Measurements from ENCODE around the gene SNTG2.
"Not testable (repeated sequence)": the region's sequence is repeated elsewhere in the genome, so short reads cannot be mapped to it uniquely, and the experiment has no call there.

SNTG2 gene

GRCh38 chr2:1060372-1060771 lies 109.7 kb downstream of the SNTG2 start:
- no peak for DNase-seq

GRCh38 chr2:1060987-1061386 lies 110.3 kb downstream of the SNTG2 start:
- DNase-seq, result no peak

- no peak for DNase-seq
These were observed 117.6 kb downstream of the SNTG2 start for GRCh38 chr2:1068241-1068640.

- DNase-seq, result no peak
These were observed 118.2 kb downstream of the SNTG2 start for GRCh38 chr2:1068822-1069221.

- no peak for DNase-seq
These were observed 119.2 kb downstream of the SNTG2 start for GRCh38 chr2:1069847-1070246.

GRCh38 chr2:1070601-1071000 lies 120.0 kb downstream of the SNTG2 start:
- no peak for DNase-seq

- no peak for DNase-seq
These were observed 121.0 kb downstream of the SNTG2 start for GRCh38 chr2:1071650-1072049.

- no peak for DNase-seq
These were observed 121.6 kb downstream of the SNTG2 start for GRCh38 chr2:1072250-1072649.

- DNase-seq, result no peak
These were observed 127.3 kb downstream of the SNTG2 start for GRCh38 chr2:1077911-1078310.

- DNase-seq, result no peak
These were observed 127.7 kb downstream of the SNTG2 start for GRCh38 chr2:1078326-1078725.

- DNase-seq, result no peak
These were observed 129.5 kb downstream of the SNTG2 start for GRCh38 chr2:1079873-1080799.

- no peak for DNase-seq
These were observed 131.0 kb downstream of the SNTG2 start for GRCh38 chr2:1081451-1082225.

- DNase-seq, result no peak
These were observed 132.0 kb downstream of the SNTG2 start for GRCh38 chr2:1082456-1083205.

GRCh38 chr2:1088192-1088860 lies 137.7 kb downstream of the SNTG2 start:
- DNase-seq, result no peak

- no peak for DNase-seq
These were observed 138.3 kb downstream of the SNTG2 start for GRCh38 chr2:1088940-1089339.

GRCh38 chr2:1091895-1092585 lies 141.4 kb downstream of the SNTG2 start:
- no peak for DNase-seq

GRCh38 chr2:1093668-1094067 lies 143.0 kb downstream of the SNTG2 start:
- DNase-seq, result not testable (repeated sequence)

- no peak for DNase-seq
These were observed 146.5 kb downstream of the SNTG2 start for GRCh38 chr2:1097101-1097500.

GRCh38 chr2:1099418-1099817 lies 148.8 kb downstream of the SNTG2 start:
- no peak for DNase-seq

GRCh38 chr2:1101011-1101782 lies 150.5 kb downstream of the SNTG2 start:
- no peak for DNase-seq

- DNase-seq, result no peak
These were observed 151.4 kb downstream of the SNTG2 start for GRCh38 chr2:1101982-1102590.
